Activated CD4-positive, alpha-beta T cell treated with anti-CD3 and anti-CD28 coated beads, Interleukin-2, amount 50 U/mL, for 4 hours (primary cell): ENCODE measurements around the gene APOH.
A peak's percentile ranks its signal among the peaks of the same experiment; 100 is the strongest.
"Not testable (repeated sequence)": the region's sequence is repeated elsewhere in the genome, so short reads cannot be mapped to it uniquely, and the experiment has no call there.

Experiments used
- DNase-seq, 2 experiments: peaks; one replicate each; pipeline ENCODE4 v3.0.0-alpha.2; 2020

The APOH gene, protein sequence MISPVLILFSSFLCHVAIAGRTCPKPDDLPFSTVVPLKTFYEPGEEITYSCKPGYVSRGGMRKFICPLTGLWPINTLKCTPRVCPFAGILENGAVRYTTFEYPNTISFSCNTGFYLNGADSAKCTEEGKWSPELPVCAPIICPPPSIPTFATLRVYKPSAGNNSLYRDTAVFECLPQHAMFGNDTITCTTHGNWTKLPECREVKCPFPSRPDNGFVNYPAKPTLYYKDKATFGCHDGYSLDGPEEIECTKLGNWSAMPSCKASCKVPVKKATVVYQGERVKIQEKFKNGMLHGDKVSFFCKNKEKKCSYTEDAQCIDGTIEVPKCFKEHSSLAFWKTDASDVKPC

DNA sequence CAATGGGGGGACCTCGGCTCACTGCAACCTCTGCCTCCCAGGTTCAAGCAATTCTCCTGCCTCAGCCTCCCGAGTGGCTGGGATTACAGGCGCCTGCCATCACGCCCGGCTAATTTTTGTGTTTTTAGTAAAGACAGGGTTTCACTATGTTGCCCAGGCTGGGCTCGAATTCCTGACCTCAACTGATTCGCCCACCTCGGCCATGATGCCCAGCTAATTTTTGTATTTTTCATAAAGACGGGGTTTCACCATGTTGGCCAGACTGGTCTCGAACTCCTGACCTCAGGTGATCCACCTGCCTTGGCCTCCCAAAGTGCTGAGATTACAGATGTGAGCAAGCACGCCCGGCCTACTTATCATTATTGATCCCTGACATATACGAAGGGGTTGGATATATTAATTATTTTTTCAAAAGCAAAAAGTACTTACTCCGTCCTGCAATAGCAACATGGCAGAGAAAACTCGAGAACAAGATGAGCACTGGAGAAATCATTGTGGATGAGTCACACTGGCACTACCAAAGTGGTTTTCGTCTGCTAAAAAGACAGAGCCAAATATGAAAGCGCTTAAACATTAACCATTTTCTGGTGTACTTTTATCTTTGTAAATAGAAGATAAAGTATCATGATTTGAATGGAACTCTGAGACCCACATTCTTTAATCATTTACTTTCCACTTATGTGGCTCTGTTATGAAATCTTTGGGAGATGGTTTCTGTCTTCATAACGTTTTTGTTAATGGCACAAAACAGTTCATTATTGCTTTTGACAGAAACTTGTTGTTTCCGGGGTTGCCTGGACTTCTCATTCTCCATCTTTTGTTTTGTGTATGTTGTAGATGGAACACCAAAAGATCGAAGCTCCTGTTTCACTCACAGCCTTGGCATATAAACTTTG lies at the start of gene APOH:
Gene APOH (minus strand): TSS at position 529 of the 896 bp plus-strand sequence. CDS start 36 bp downstream, at position 493.
- no peak for DNase-seq

DNA sequence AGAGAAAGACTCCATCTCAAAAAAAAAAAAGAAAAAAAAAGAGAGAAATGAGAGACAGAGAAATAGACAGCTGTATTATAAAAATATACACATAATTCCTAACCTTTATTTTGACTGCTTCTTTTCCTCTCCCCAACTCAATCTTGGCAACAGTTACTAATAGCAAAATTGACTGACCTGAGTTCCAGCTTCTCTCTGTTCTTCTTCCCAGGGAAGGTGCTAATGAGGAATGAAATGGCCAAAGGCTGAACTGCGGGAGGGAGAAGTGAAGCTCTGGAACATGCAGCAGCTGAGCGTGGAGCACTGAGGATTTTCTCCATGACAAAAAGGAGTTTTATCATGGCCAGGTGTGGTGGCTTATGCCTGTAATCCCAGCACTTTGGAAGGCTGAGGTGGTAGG lies 48.0 kb upstream of the APOH start:
- no peak for DNase-seq

DNA sequence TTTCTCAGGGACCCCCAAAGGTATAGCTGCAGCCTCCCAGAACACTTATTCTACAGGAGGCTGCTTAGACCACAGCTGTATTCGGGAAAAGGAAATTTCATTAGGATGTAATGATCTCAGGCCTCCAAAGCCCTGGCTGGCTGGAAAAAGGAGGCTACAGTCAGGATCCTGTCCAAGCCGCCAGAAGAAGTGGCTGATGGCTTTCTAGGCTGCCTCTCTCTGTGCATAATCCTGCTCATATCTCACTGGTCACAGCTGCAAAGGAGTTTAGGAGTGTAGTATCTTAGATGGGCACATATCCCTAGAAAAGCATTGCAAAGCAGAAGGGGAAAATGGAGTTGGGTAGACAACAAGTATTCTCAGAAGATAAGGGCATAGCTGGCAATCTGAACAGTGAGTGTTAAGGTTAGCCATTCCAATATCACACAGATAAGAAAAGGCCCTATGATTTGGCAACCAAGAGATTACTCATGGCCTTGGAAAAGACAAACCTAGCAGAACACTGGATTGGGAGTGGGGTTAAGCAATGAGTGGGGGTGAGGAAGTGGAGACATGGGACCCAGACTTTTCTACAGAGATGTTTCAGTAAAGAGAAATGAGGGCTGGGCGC lies 47.2 kb upstream of the APOH start:
- no peak for DNase-seq

DNA sequence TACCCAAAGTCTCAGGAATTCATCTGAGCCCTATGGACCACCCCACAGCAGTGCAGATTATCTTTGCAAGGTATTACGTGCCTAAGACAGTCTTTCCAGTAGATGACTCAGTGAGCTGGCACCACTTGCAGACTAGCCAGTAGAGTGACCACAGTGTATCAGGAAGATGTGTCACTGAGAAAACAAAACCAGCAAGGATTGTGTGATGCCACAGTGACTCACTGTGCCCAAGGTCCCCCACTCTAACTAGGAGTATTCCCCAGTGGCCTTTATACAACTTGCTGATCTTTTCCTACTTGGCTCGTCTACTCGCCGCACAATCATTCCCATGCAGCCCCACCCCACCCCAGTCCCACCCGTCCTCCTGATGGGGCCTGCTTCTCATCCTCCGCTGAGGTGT lies 46.4 kb upstream of the APOH start:
- DNase-seq, result no peak

DNA sequence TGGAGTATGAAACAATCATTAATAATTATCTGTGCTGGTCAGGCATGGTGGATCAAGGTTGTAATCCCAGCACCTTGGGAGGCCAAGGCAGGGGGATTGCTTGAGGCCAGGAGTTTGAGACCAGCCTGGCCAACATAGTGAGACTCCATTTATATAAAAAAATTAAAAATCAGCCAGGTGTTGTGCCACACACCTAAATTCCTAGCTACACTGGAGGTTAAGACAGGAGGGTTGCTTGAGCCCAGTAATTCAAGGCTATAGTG lies 44.3 kb upstream of the APOH start:
- DNase-seq, result no peak

DNA sequence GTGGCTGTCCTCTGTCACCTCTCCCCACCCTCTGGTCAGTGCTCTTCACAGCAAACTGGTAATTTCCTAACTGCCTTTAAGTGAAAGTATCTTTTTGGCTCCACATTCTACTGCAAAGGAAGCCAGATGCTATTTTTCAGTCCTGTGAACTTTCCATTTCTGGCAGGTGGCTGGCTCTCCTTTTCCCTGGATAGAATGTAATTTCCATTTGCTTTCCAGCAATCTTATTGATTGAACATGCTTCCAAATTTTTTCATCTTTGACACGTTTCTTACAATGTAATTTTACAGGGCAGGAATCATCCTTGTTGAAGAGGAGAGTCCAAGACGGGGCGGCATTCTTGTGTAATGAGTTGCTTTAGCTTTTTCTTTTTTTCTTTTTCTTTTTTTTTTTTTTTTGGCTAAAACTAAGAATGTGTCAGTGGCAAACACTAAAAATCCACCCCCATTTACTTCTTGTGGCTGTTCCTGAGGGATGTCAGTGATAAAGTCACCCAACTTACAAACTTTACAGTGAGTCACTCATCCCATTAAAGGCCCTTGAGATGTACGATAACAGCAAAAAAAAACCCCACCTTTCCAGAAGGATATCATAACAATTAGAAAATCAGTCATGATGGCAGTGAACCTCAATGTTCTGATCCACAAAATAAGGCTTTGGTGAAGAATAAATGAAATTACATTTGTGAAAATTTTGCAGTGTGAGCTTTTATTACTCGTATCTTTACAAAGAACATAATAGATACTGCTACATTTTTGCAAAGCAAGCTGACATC lies 43.8 kb upstream of the APOH start:
- DNase-seq, result no peak

DNA sequence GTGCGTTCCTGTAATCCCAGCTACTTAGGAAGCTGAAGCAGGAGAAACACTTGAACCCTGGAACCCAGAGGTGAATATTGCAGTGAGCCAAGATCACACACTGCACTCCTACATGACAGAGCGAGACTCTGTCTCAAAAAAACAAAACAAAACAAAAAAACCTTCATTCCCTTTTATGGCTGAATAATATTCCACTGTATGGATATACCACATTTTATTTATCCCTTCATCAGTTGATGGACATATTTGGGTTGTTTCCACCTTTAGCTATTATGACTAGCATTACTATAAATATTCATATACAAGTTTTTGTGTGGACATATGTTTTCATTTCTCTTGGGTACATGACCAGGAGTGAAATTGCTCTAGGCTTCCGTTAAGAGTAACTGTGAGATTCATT lies 42.3 kb upstream of the APOH start:
- DNase-seq, result no peak

DNA sequence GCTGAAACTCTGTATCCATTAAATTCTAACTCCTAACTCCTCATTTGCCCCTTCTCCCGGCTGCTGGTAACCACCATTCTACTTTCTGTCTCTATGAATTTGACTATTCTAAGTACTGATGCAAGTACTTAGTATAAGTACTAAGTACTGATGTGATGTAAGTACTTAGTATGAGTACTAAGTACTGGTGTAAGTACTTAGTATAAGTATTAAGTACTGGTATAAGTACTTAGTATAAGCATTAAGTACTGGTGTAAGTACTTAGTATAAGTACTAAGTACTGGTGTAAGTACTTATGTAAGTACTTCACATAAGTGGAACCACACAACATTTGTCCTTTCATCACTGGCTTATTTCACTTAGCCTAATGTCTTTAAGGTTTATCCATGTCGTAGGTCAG lies 40.9 kb upstream of the APOH start:
- no peak for DNase-seq

DNA sequence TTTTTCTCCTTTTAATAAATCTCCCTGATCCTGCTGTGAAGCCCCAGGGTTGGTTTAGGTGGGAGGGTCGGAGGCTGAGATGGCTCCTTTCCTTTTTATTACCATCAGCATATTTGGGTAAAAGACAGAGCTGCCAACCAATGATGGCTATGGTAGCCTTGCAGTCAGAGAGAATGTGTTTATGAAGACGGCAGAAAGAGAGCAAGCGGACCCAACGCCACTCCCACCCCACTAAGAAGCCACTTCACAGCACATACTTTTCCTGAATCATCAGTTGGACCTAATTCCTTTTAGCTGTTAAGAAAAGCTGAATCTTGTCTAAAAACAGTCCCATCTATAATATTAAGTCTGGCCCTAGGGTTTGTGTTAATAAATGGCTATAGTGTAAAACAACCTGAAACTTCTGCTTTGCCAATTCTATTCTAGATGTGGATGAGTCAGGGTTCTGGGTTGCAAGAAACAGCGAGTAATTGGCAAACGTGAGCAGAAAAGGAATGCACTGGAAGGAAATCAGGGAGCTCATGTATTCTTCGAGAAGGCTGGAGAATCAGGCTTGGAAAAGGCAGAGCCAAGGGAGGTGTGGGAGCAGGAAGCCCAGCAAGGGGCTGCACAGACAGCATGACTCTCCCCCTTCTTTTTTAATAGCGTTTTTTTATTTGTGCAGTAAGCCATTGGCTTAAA lies 39.2 kb upstream of the APOH start:
- DNase-seq, result no peak

DNA sequence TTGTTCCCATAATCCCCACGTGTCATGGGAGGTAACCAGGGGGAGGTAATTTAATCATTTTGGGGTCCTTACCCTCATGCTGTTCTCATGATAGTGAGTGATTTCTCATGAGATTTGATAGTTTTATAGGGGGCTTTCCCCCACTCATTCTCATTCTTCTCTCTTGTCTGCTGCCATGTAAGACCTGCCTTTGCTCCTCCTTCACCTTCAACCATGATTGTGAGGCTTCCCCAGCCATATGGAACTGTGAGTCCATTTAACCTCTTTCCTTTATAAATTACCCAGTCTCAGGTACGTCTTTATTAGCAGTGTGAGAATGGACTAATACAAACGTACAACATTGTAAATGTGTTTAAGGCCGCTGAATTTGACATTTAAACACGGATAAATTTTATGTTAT lies 35.5 kb upstream of the APOH start:
- no peak for DNase-seq

DNA sequence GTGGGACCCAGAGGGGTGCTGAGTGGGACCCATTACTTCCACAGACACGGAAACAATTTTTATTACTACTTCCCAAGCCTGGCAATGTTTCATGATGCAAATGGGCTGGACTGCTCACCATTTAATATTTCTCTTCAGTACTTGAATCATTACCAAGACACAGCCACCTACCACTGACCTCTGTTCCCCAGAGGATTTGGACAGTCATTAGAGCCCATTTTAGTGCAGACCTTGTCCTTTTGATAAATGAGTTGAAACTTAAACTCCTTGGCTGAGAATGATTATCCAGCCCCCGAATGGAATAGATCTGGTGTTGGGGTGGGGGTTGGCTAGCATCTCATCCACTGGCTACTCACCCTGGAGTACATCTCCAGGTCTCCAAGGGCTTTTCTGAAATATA lies 33.6 kb upstream of the APOH start:
- DNase-seq, result no peak

DNA sequence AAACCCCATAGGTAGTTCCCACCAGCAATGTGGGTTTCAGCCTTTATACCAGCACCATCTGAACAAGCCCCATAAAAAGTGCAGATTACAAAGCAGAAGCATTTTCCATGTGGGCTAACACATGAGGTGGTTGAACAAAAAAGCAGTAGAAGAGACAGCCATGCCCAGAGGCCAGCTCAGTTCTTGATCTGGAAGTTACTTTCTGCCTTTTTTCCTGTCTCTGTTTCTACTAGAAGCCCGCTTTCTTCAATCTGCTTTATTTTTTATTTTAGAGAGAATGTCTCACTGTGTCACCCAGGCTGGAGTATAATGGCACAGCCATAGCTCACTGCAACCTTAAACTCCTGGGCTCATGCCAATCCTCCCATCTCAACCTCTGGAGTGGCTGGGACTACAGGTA lies 31.5 kb upstream of the APOH start:
- no peak for DNase-seq

DNA sequence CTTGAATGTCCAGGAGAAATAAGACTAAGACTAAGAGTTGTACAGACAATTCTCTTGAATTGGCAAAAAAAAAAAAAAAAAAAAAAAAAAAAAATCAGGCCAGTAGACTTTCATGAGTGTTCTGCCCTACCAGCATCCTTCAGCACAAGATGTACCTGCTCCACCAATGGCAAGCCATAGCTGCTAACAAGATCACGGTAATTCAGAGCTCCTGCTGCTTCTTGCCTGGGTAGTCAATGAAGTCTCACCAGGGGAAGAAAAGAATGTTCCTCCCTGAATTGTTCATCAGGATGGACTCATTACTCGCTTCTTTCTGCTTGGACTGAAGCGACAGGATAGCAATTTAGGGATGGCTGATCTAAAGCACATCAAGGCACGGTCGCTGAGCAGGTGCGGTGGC lies 31.1 kb upstream of the APOH start:
- DNase-seq, result no peak

DNA sequence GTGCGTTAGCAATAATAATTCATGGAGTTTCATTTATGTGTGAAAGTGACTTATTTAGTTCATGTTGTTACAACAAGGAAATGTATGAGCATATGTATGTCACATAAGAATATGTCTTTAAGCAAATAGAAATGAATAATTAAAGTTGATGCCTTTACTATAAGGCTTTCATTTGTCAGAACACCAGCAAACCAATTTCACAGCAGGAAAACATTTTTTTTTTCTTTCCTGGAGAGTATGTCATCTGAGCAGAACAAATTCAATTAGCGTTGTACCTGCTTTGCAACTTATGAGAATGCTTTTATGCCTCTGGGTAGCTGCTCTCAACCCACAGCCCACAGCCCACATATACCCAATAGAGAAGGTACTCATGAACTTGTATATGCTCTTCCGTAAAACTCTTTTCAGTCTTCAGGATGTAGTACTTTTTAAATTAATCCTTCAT lies 26.3 kb upstream of the APOH start:
- peak in 1 of 2 experiments; percentile 2 for DNase-seq

DNA sequence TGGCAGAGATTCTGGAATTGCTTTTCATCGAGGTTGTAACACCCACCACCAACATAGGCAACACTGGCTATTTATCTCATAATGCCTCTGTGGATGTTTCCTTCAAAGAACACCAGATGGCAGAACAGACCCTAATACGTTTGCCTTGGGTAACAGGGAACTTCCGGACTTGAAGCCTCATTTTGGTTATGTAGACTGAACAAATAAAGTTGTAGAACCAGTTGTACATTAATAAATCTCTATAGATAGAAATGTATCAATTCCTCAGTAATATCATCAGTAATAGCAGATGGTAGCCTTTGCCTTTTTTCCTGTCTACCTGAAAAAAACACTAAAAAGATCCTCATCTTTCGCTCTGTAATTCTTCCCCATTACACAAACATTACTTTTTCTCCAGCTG lies 25.9 kb upstream of the APOH start:
- DNase-seq, result peak; percentile 2 to 13

DNA sequence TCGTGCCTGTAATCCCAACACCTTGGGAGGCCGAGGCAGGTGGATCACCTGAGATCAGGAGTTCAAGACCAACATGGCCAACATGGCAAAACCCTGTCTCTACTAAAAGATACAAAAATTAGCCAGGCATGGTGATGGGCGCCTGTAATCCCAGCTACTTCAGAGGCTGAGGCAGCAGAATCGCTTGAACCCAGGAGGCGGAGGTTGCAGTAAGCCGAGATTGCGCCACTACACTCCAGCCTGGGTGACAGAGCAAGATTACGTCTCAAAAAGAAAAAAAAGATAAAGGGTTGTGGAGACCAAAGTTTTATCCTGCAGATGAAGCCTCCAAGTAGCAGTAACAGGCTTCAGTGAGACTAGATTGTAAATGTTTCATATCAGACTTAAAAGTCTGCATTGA lies 24.2 kb upstream of the APOH start:
- DNase-seq, result not testable (repeated sequence)

DNA sequence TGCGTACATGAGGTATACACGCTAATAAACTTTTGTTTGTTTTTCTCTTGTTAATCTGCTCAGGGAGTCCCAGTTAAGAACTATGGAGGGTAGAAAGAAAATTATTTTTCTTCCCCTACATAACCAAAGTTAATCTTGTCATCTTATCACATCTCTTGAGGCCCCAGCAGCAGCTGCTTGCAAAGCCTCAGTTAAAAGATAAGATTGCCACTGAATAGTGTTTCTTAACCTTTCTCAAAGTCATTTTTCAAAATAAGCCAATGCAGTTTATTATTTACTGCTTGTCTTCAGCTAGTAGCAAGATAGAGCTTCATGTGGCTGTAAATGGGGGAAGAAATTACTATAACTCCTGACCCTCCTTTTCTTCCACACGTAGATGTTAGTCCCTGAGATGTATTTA lies 21.5 kb upstream of the APOH start:
- DNase-seq, result no peak

DNA sequence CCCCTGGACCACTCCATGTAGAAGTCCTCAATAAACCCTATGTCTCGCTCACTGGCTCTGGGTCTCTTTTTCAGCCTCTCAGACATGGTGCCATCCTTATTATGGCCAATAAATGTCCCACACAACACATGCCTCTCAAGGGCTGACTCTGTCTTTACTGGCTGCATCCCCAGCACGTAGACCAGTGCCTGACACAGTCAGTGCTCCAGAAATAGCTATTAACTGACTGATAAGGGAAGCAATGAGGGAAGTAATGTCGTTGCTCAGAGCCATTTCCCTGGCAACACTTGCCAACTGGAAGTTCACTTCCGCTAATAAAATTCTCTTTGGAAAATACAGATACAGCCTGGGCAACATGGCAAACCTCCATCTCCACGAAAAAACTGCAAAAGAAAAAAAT lies 19.1 kb upstream of the APOH start:
- no peak for DNase-seq

DNA sequence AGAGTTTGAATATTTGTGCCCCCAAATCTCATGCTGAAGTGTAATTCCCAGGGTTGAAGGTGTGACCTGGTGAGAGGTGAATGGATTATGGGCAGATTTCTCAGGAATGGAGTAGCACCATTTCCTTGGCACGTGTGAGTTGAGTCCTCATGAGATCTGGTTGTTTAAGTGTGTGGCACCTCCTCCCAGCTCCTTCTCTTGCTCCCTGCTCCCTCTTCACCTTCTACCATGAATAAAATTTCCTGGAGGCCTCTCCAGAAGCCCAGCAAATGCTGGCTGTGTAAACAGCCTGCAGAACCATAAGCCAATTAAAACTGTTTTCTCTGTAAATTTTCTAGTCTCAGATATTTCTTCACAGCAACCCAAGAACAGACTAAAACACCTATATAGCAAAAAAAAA lies 12.6 kb upstream of the APOH start:
- DNase-seq, result no peak

DNA sequence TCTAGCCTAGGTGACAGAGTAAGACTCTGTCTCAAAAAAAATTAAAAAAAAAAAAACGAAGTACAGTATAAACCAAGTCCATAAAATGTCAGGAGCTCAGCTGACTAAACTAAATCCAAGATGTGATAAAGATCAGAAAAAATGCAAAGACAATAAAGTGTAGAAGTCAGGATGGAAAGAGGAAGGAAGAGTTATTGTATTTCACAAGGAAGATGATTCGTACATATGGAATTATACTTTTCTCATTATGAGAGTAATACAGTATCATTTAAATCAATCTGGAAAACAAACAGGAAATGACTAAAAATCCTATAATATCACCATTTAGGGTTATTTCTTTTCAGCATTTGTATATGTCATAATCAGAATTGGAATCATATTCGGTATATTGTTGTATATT lies 11.4 kb upstream of the APOH start:
- no peak for DNase-seq

DNA sequence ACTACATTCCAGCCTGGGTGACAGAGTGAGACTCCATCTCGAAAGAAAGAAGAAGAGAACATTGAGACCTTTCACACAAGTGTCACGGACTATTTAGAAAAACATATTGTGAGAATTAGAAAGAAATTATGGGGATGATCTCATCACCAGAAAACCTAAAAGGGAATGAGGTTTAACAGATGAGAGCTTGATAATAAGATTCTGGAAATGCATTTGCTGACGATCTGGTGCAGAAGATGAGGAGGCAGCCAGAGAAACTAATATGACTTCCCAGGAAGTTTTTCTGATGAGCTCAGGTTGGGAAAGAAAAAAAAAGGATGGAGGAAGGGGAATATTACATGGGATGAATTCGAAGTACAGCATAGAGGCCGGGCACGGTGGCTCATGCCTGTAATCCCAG lies 10.8 kb upstream of the APOH start:
- no peak for DNase-seq

DNA sequence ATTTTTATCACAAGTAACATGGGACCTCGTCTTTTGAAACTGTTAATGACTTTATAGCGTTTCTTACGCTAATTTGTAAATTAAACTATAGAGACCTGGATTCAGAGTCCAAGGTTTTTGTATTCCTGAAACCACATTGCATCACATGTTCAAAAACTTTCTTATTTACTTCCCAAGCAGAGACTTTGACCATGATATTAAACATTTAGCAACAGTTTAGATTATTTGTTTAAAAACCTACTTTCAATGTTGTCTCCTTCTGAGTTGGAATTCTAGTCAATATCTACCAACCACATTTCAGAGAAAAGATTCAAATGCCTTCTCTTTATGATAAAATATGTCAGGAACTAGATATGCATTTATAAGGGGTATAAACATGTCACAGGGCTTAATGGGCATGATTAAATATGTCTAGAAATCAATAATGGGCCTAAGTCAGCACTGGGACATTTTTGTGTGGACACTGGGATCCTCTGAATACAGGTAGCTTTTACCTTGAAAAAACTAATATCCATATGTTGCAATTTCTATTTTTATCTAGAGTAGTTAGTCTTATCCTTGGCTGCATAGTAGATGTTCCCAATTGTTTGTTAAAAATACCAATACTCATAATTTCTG lies 6.3 kb upstream of the APOH start:
- no peak for DNase-seq
